ENCODE results near the gene FRY. TPM values are rescaled to one million over a fixed set of nuclear protein-coding genes. Genes with fewer than 3 reads are reported as not detected.

The FRY gene
- total RNA-seq, 3 donors from 2014 or later: 9.2 to 38.5 (median 10.5) TPM

GRCh38 chr13:32256243-32256642, 224.7 kb downstream of the FRY start:
- Histone ChIP-seq H3K36me3 (ENCODE audit: low read depth) (no peaks in the 10 kb centered on the region), H3K4me1 (ENCODE audit: low read depth) (peaks cover 9% of the 10 kb centered on the region), H3K4me3 (no peak overlapping the region), H3K9me3 (no peaks in the 10 kb centered on the region)
- intact Hi-C loops (cut with DNase I, micrococcal nuclease): no loop called here
- ATAC-seq: no peak
- no peak for DNase-seq
- TF ChIP-seq, protein P1, sequence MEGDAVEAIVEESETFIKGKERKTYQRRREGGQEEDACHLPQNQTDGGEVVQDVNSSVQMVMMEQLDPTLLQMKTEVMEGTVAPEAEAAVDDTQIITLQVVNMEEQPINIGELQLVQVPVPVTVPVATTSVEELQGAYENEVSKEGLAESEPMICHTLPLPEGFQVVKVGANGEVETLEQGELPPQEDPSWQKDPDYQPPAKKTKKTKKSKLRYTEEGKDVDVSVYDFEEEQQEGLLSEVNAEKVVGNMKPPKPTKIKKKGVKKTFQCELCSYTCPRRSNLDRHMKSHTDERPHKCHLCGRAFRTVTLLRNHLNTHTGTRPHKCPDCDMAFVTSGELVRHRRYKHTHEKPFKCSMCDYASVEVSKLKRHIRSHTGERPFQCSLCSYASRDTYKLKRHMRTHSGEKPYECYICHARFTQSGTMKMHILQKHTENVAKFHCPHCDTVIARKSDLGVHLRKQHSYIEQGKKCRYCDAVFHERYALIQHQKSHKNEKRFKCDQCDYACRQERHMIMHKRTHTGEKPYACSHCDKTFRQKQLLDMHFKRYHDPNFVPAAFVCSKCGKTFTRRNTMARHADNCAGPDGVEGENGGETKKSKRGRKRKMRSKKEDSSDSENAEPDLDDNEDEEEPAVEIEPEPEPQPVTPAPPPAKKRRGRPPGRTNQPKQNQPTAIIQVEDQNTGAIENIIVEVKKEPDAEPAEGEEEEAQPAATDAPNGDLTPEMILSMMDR (IDR thresholded peaks at IDR 0.05): no peak

DNA sequence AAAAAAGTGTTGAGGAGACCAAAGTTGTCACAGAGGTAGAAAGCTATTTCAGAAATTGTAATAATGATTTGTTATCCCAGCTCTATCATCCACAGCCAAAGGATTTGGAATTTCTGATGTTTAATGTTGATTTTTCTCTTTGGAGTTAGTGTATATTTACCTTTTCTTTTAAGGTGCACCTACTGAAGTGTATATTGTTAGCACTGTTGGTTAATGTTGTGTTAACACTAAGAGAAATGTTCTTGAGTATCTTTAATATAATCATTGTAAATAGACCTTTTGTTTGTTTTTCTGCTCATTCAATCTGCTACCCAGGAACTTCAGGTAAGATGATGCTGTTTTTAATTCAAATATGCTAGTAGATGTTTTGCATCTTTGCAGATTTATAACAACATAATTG, 226.1 kb downstream of the FRY start:
- DNase-seq (no peak), ATAC-seq (no peak)
- H3K36me3 ChIP-seq (ENCODE audit: low read depth): no peaks in the 10 kb centered on the region
- H3K4me1 ChIP-seq (ENCODE audit: low read depth): peaks cover 9% of the 10 kb centered on the region
- intact Hi-C loops (cut with DNase I, micrococcal nuclease): no loop called here
- H3K4me3 ChIP-seq: no peak overlapping the region
- no peaks in the 10 kb centered on the region for H3K9me3 ChIP-seq
- TF ChIP-seq, protein P1 (IDR thresholded peaks at IDR 0.05): no peak

DNA sequence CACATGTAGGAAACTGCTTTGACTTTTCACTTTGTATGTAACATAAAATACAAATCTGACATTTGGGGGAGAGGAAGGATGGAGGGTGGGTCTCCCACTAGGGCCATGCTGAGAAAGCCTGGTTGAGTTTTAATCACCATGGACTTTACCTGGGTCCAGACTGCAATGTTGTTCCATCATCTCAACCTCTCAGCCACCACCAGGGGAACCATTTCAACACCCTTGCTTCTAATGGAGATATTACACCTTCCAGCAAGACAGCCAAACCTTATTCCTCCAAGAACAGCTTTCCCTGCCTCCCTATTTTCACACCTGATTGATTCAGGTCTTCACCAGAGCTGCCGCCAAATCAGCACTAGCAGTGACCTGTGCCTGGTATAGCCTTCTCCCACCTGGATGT, 227.5 kb downstream of the FRY start:
- DNase-seq (no peak), ATAC-seq (no peak)
- Histone ChIP-seq H3K4me3 (no peak overlapping the region), H3K9me3 (no peaks in the 10 kb centered on the region), H3K36me3 (ENCODE audit: low read depth) (no peaks in the 10 kb centered on the region), H3K4me1 (ENCODE audit: low read depth) (peaks cover 9% of the 10 kb centered on the region)
- intact Hi-C loops (cut with DNase I, micrococcal nuclease): no loop called here
- TF ChIP-seq, protein P1 (IDR thresholded peaks at IDR 0.05): no peak

DNA sequence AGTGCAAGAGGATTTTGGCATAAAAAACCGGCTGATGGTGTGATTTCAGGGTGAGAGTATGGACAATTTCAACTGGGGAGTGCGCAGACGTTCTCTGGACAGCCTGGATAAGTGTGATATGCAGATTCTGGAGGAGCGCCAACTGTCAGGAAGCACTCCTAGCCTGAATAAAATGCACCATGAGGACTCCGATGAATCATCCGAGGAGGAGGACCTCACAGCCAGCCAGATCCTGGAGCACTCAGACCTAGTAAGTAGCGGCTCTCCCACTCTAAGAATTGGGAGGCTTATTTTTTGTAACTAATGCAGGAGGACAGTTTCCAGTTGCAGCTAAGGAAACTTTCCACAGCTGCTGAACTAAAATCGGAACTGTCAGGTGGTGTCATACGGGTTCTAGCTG, 230.0 kb downstream of the FRY start:
- no peaks in the 10 kb centered on the region for H3K4me1 ChIP-seq (ENCODE audit: low read depth)

GRCh38 chr13:32262165-32262564, 230.6 kb downstream of the FRY start:
- no peak for ATAC-seq
- no peaks in the 10 kb centered on the region for H3K9me3 ChIP-seq
- DNase-seq: no peak
- no peaks in the 10 kb centered on the region for H3K36me3 ChIP-seq (ENCODE audit: low read depth)
- intact Hi-C loops (cut with DNase I, micrococcal nuclease): no loop called here
- no peak overlapping the region for H3K4me3 ChIP-seq
- TF ChIP-seq, protein P1 (IDR thresholded peaks at IDR 0.05): no peak
- no peaks in the 10 kb centered on the region for H3K4me1 ChIP-seq (ENCODE audit: low read depth)

More for the DNA sequence above, 230.0 kb downstream of the FRY start:
- intact Hi-C loops (cut with DNase I, micrococcal nuclease): no loop called here
- peak in 1 of 3 donors; percentile 48 for DNase-seq
- peak; percentile 45 for ATAC-seq
- H3K9me3 ChIP-seq: no peaks in the 10 kb centered on the region
- no peak overlapping the region for H3K4me3 ChIP-seq
- no peaks in the 10 kb centered on the region for H3K36me3 ChIP-seq (ENCODE audit: low read depth)
- TF ChIP-seq, protein P1 (IDR thresholded peaks at IDR 0.05): no peak

- TF ChIP-seq, protein P1 (IDR thresholded peaks at IDR 0.05): no peak
- DNase-seq: no peak
- Histone ChIP-seq H3K4me1 (ENCODE audit: low read depth) (no peaks in the 10 kb centered on the region), H3K4me3 (no peak overlapping the region), H3K36me3 (ENCODE audit: low read depth) (no peaks in the 10 kb centered on the region), H3K9me3 (no peaks in the 10 kb centered on the region)
- intact Hi-C loops (cut with DNase I, micrococcal nuclease): no loop called here
- ATAC-seq: no peak
Measured at GRCh38 chr13:32262619-32263018, 231.0 kb downstream of the FRY start.

All from mucosa of descending colon (tissue), 3 donors.